GM19099 (cell line): ENCODE results near the gene DCP2.

ENCODE experiments used
- POLR2A ChIP-seq: IDR thresholded peaks from 3 replicates; pipeline ENCODE4 v1.6.1; 2011; ENCODE audit warnings: low read depth; ENCODE audit not compliant: insufficient read length; ENCODE audit errors: extremely low read depth

The DCP2 gene

DNA sequence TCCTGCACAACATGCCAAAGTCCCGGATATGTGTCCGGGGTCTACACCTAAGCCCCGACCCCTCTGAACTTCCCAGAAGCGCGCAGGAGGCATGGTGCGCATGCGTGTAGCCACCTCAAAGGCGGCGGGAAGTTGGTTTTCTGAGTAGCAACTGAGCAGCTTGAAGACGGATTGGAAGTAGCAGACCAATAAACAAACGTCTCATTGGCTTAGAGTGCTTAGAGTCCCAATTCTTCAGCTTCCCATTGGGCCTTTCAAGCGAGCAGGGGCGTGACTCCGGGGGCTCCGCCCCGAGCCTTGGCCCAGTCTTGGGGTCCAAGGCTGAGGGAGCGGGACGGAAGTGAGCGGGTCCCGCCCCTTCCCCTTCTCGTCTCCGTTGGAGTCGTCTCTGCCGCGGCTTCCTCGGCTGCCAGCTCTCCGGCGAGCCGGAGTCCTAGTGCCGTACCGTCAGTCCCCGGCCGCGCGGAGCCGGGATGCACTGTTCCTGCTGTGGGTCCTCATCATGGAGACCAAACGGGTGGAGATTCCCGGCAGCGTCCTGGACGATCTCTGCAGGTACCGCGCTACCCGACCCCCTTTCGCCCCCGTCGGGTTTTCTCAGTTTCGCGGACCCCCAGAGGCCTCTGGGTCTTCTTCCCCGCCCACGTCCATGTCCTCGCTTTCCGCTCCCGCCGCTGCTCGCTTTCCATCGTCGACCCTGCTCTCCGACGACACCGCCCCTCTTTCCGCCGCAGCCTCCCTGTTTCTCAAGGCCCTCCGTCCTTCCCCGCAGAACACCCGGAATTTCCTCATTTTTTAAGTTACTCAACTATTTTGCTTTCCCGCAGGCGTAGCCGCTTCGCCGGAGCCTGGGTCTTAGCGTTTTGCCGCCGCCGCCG, at the start of gene DCP2:
Gene DCP2 (plus strand): TSS at position 367 of the 878 bp plus-strand sequence. CDS start 136 bp downstream, at position 503.
- TF ChIP-seq POLR2A: peak; percentile 96

DNA sequence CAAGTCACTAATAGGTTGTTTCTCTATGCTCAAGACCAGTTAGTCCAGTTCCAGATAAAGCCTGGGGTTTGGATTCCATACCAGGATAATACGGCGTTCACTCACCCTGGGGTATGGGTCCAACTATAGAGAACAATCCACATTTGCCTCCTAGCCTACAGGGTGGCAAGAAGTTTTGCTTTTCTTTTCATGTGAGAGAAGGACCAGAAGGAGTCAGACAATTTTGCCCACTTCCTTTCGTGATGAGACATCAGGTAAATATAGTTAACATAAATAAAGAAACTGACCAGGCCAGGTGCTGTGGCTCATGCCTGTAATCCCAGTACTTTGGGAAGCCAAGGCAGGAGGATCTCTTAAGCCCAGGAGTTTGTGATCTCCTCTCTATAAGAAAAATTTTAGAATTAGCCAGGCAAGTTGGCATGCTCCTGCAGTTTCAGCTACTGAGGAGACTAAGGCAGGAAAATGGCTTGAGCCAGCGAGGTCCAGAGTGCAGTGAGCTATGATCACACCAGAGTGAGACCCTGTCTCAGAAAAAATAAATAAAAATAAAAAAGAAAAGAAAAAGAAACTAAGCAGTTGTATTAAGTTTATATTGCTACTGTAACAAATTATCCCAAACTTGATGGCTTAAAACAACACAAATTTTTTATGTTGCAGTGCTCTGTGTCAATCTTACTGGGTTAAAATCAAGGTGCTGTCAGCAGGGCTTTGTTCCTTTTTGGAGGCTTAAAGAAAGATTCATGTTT, 47.1 kb upstream of the DCP2 start:
- peak; percentile 18 for TF ChIP-seq POLR2A

DNA sequence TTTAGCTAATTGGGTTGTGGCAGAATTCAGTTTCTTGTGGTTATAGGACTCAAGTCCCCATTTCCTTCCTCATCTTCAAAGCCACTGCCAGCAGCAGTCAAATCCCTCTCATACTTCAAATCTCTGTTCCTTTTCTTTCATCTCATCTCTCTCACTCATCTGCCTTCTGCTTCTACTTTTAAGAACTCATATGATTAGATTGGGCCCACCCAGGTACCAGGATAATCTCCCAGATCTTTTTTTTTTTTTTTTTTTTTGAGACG, 46.6 kb upstream of the DCP2 start:
- no peak for TF ChIP-seq POLR2A

DNA sequence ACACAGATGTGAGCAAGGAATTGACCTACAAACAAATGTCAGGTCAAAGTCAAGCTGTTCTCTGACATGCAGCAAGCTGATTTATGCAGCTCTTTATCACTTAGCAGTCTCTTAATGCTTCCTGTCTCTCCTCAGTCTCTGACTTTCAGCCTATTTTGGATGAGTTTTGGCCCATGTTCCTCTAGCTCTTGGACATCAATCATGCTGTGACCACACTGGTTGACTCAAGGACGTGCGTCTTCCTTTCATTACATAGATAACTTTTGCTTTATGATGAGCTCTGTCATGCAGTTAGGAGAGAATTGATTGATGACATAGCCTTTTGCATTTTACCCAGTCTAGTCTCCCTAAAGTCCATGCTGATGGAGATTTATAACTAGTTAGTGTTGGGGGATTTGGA, 45.1 kb upstream of the DCP2 start:
- TF ChIP-seq POLR2A: no peak

DNA sequence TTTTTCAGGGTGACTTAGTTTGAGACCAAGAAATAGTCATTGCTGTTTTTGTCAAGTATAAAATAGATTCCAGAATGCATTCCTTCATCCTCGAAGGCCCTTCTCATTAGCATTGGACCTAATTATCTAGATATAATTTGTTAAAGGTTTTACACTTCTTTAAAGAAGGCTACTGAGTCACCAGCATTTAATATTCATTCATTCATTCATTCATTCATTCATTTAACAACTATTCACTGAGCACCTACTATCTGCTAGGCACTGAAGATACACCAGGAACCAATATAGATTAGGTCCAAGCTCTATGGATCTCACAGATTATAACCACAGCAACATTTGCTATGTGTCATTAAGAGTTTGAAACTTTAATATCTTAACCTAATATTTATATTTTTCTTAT, 43.5 kb upstream of the DCP2 start:
- no peak for TF ChIP-seq POLR2A

DNA sequence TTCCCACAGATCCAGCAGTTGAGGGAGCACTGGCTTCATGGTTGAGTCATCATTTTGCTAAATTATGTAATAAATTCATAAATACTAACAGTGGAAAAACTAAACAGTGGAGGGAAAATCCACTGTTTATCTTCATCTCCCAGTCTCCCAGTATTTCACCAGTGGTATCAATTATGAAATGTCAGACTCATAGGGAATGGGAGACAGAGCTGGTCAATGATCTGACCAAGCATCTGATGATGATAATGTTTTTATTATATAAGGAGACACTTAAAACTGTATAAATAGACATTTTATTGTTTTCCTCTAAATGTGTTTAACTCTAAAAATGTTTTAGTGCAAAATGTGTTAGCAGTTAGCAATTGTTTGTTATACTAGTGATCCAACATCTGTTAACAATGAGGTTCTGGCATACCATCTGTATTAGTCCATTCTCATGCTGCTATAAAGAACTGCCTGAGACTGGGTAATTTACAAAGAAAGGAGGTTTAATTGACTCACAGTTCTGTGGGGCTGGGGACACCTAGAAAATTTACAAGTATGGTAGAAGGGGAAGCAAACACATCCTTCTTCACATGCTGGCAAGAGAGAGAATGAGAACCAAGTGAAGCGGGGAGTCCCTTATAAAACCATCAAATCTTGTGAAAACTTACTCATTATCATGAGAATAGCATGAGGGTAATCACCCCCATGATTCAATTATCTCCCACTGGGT, 42.8 kb upstream of the DCP2 start:
- no peak for TF ChIP-seq POLR2A

DNA sequence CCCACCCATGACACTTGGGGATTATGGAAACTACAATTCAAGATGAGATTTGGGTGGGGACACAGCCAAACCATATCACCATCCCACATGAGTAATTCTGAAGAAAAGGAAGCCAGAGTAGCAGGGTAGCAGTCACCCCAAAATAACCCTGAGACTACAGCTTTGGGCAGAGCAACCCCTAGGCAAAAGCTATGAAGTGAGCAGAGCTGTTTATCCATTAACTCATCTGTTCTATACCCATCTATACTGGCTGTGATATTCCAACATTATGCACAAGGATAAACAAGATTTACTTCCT, 42.3 kb upstream of the DCP2 start:
- no peak for TF ChIP-seq POLR2A

DNA sequence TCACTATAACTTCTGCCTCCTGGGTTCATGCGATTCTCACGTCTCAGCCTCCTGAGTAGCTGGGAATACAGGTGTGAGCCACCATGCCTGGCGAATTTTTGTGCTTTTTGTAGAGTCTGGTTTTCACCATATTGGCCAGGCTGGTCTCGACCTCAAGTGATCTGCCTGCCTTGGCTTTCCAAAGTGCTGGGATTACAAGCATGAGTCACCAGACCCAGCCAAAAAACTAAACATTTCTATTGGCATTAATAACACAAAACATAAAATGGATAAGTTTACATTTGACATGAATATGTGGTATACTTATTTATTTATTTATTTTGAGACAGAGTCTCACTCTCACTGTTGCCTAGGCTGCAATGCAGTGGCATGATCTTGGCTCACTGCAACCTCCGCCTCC, 40.9 kb upstream of the DCP2 start:
- TF ChIP-seq POLR2A: no peak

DNA sequence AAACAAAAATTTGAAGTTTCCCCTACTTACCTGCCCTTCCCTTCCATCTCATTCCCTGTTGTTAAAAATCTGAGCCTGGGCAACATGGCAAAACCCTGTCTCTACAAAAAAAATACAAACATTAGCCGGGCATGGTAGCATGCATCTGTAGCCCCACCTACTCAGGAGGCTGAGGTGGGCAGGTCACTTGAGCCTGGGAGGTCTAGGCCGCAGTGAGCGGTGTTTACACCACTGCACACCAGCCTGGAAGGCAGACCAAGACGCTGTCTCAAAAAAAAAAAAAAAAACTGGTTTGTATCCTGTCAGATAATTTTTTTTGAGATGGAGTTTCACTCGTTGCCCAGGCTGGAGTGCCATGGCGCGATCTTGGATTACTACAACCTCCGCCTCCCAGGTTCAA, 38.3 kb upstream of the DCP2 start:
- TF ChIP-seq POLR2A: no peak

DNA sequence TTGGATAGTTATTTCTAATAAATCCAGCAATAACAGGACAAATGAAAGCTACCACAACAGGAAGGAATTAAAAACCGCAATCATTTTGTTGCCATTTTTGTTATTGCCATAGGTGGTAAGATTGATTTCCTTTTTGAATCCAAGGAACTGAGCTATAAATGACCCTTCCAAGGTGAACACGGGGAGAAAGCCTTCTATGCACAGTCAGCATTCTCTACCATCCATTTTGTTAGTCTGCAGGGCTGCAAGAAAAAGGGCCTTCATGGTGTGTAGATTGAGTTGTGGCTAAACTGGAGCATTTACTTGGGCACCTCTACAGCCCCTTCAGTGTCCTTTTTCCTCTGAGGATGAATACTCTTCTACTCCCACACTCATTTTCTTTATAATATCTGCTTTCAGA, 35.9 kb upstream of the DCP2 start:
- no peak for TF ChIP-seq POLR2A

DNA sequence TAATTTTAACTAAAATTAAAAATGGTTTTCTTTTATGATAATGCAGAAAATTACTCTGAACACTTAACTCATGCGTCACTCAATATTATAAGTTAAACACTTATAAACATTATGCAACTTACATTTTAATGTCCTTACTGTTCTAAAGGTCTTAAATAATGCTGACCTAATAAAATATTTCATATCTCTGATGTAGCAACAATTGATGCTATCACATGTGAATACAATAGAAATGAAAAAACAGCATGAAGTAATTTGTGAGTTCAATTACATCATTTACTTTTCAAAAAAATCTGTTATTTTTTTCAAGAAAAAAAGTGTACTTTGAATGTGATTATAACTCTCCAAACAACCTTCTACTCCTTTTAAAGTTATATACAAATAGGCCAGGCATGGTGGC, 28.1 kb upstream of the DCP2 start:
- TF ChIP-seq POLR2A: no peak

DNA sequence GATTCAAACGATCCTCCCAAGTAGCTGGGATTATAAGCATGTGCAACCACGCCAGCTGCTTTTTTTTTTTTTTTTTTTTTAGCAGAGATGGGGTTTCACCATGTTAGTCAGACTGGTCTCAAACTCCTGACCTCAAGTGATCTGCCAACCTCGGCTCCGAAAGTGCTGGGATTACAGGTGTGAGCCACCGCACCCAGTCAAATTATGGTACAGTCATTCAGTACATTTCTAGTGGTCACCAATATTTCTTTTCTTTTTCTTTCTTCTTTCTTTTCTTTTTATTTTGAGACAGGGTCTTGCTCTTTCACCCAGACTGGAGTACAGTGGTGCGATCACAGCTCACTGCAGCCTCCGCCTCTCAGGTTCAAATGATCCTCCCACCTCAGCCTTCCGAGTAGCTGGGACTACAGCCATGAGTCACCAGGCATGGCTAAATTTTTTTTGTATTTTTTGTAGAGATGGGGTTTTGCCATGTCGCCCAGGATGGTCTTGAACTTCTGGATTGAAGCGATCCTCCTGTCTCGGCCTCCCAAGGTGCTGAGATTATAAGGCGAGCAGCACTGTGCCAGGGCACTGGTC, 25.4 kb upstream of the DCP2 start:
- TF ChIP-seq POLR2A: no peak

DNA sequence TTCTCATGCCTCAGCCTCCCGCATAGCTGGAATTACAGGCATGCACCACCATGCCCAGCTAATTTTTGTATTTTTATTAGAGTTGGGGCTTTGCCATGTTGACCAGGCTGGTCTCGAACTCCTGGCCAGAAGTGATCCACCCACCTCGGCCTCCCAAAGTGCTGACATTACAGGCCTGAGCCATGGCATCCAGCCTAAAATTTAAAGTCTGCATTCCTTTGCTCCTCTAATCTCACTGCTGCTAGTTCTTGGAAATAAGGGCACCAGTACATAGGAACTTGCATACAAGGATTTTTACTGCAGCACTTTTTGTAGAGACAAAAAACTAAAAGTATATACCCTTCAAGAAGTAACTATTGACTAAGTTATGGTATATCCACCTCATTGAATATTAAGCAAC, 20.0 kb upstream of the DCP2 start:
- no peak for TF ChIP-seq POLR2A

DNA sequence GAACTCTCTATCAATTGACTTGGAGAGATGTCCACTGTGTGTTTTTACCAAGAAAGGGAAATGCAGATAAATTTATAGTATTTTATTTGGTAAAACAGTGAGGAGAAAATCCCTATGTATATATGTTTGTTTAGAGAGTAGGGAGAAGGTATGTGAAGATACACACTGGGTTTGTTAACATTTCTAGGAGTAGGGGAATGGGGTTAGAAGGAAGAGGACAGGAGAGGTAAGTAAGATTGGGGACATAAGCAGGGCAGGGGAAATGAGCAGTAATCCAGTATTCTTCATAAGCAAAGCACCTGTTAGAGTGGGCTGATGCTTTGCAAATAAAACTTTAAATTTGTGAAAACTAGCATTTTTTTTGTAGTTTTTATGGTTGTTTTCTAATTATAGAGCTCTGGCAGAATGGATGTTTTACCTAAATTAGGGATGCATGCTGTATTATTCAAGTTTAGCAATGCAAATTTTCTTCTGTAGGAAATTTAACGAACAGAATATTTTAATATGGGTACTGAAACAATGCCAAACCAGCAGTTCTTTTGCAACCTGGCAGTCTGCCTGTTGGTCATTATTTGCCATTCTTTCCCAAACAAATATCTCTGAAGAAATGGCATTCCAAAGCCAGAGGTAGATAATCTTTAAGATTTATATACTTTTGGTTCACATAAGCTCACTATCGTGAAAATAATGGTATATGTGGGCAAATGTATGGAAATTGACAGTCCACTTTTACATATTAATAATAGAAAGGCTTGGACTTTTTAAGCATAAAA, 19.4 kb upstream of the DCP2 start:
- TF ChIP-seq POLR2A: no peak
